IPS DF 19.7 (cell line): ENCODE results near the gene ATP6V0E1.
"Not testable (repeated sequence)": the region's sequence is repeated elsewhere in the genome, so short reads cannot be mapped to it uniquely, and the experiment has no call there.

Experiments
- DNase-seq: peaks from one replicate; pipeline ENCODE4 v3.0.0-alpha.2; 2013; ENCODE audit warnings: low read depth, low spot score

The ATP6V0E1 gene

GRCh38 chr5:173003360-173003759 lies 19.8 kb downstream of the ATP6V0E1 start:
- no peak for DNase-seq

- no peak for DNase-seq
These were observed 20.4 kb downstream of the ATP6V0E1 start for GRCh38 chr5:173004013-173004412.

- no peak for DNase-seq
These were observed 20.9 kb downstream of the ATP6V0E1 start for GRCh38 chr5:173004447-173004846.

- no peak for DNase-seq
These were observed 26.4 kb downstream of the ATP6V0E1 start for GRCh38 chr5:173010021-173010420.

GRCh38 chr5:173010547-173011464 lies 27.2 kb downstream of the ATP6V0E1 start:
- no peak for DNase-seq

GRCh38 chr5:173011566-173011965 lies 28.0 kb downstream of the ATP6V0E1 start:
- DNase-seq, result no peak

GRCh38 chr5:173012882-173013281 lies 29.3 kb downstream of the ATP6V0E1 start:
- no peak for DNase-seq

GRCh38 chr5:173014671-173015070 lies 31.1 kb downstream of the ATP6V0E1 start:
- no peak for DNase-seq

- no peak for DNase-seq
These were observed 31.6 kb downstream of the ATP6V0E1 start for GRCh38 chr5:173015192-173015591.

GRCh38 chr5:173015598-173016455 lies 32.3 kb downstream of the ATP6V0E1 start:
- no peak for DNase-seq

- no peak for DNase-seq
These were observed 33.1 kb downstream of the ATP6V0E1 start for GRCh38 chr5:173016598-173017046.

GRCh38 chr5:173017087-173017486 lies 33.5 kb downstream of the ATP6V0E1 start:
- not testable (repeated sequence) for DNase-seq

GRCh38 chr5:173018358-173018757 lies 34.8 kb downstream of the ATP6V0E1 start:
- no peak for DNase-seq

- DNase-seq, result no peak
These were observed 36.6 kb downstream of the ATP6V0E1 start for GRCh38 chr5:173020154-173020581.

- DNase-seq, result no peak
These were observed 37.1 kb downstream of the ATP6V0E1 start for GRCh38 chr5:173020643-173021042.

- DNase-seq, result no peak
These were observed 42.1 kb downstream of the ATP6V0E1 start for GRCh38 chr5:173025651-173026050.

- DNase-seq, result no peak
These were observed 44.3 kb downstream of the ATP6V0E1 start for GRCh38 chr5:173027905-173028304.

GRCh38 chr5:173028811-173029327 lies 45.3 kb downstream of the ATP6V0E1 start:
- no peak for DNase-seq

GRCh38 chr5:173029499-173029921 lies 45.9 kb downstream of the ATP6V0E1 start:
- no peak for DNase-seq

- not testable (repeated sequence) for DNase-seq
These were observed 48.5 kb downstream of the ATP6V0E1 start for GRCh38 chr5:173032096-173032495.

GRCh38 chr5:173032730-173033129 lies 49.2 kb downstream of the ATP6V0E1 start:
- no peak for DNase-seq

- no peak for DNase-seq
These were observed 50.4 kb downstream of the ATP6V0E1 start for GRCh38 chr5:173033923-173034322.
